Measurements from ENCODE around the gene PRKCA. TPM values are rescaled to one million over a fixed set of nuclear protein-coding genes. Genes with fewer than 3 reads are reported as not detected.
"Not testable (repeated sequence)": the region's sequence is repeated elsewhere in the genome, so short reads cannot be mapped to it uniquely, and the experiment has no call there.

PRKCA gene
- total RNA-seq, 1 experiment from 2014 or later: 21.8 TPM

DNA sequence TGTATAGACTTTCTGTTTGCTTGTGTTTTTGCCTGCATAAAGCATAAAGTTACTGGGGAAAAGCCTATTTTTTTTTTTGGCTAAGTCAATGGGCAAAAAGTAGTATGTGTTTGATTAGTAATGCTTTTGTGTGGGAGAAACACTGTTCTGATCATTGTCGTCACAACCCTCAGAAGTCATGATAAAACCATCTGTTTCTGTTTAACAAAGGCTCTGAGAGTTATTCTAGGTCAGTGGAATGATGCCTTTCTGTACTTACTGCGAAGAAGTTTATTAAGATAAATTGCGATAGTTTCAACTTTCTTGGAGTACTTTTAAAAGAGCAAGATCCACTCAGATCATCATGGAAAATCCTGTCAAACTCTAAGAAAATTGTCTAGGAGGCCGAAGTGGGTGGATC lies 80.9 kb downstream of the PRKCA start:
- DNase-seq (ENCODE audit: low read depth): no peak

DNA sequence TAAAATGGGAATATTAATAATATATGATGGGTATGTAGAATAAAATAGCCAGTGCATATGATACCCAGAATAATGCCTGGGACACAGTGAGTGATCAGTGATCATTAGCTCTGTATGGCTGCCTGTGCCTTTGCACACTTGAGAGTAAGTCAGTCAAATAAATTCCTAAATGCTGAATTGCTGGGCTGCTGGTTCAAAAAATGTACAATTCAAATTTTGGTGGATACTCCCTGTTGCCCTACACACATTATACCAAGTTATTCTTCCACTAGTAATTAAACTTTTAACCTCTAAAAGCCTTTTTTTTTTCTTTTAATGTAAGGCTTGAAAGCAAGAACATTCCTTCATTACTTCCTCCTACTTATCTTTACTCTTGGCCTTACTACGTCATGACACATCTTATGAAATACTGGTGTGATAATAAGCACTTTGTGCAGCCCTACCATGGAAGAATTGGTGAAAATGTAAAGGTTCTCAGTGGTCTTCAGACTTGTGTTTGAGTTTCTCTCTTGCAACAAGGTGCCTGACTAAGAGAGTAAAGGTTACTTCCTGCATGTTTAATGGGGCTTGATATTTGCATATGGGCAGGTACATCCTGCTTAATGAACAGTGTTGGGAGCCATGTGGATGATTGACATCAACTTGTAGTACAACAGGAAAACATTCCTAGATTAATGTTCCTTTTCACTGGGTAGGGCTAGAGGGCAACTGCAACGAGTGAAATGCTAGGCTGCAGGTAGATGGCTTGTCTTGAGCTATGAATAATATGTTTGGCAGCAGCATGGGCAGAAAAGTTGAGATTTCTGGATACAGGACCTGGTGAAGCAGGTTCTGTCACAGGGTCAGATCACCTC lies 84.3 kb downstream of the PRKCA start:
- DNase-seq (ENCODE audit: low read depth): no peak

DNA sequence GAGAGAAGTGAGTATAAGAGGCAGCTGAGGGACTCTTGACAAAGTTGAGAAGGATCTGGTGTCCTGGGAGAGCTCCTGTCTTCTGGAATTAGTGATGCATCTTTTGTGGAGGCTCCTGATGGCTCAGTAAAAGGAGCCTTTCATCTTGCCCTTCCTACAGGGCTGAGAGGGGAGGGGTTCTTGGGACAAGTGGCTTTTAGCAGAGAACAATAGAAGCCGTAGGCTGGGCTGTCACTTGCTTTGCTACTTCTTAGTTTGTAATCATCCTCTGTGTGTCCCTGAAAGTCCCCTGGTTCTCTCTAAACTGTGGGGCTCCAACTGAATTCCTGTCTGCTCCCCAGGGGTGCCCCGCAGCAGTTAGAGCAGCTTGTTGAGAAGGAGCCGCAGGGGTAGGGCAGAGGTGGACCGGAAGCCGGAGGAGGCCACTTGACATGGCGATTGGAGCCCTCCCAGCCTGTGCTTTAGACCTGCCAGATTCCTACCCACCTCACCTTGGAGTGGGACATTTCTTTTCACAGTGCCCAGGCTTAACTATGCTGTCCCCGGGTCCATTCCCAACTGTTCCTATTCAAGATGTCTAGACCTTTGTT lies 85.1 kb downstream of the PRKCA start:
- no peak for DNase-seq (ENCODE audit: low read depth)

DNA sequence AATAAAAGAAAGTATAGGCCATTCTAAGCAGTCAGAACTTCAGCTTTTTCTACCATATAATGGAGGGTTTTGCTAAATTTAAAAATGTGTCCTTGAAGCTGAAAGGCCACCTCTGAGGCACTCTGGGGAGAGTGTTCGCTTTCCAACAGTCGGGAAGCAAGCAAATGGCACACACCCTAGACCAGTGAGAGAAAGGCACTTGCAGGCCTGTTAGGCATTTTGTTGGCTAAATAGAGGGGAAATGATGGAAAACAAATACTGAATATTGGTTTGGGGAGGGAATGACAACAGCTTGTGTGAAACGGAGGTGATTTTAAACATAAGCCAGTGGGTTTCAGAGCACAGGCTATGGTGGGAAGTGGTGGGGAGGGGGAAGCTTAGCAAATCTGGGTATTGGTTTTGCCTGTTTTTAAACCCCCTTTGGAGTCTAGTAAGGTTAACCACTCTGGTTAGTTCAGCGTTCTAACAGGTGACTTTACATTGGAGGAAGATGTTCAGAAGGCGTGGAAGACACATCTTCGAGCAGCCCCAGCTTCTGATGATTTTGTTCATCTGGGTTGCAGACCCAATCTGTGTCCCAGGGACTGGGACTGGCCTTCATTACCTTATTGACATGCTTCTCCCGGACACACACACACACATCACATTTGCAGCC lies 90.5 kb downstream of the PRKCA start:
- no peak for DNase-seq (ENCODE audit: low read depth)

DNA sequence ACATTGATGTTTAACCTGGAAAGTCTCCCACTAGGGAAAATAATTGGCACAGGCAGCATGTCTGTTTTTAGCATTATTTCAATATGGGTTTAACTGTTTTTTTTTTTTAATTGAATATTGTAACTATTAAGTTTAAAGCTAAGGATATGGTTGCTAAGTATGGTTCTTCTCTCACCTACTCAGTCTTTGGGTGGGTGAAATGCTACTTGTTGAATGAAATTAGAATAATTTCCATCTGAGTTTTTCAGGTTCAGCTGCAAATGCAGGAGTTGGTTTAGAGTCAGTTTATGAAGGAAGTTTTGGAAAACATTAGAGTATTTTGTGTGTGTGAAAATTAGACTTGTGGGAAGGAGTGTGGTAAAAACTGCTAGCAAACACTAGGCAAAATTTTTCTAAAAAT lies 93.5 kb downstream of the PRKCA start:
- DNase-seq (ENCODE audit: low read depth): no peak

DNA sequence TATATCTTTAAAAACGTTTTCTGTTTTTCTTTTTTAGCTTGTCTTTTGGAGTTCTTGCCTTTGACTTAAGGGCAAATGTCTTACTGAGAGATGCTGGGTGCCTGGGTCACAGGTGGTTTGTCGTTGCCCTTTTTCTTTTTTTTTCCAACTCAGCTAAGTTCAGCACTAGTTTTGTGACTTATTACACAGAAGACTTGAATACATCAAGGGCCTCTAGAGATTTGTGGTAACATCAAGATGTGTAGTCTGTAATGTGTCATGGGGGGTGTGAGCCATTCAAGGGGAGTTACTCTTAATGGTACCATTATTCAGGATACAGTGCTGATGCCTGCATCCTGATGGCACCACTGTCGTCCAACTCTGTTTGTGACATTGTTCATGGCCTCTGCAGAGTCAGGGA lies 95.1 kb downstream of the PRKCA start:
- no peak for DNase-seq (ENCODE audit: low read depth)

DNA sequence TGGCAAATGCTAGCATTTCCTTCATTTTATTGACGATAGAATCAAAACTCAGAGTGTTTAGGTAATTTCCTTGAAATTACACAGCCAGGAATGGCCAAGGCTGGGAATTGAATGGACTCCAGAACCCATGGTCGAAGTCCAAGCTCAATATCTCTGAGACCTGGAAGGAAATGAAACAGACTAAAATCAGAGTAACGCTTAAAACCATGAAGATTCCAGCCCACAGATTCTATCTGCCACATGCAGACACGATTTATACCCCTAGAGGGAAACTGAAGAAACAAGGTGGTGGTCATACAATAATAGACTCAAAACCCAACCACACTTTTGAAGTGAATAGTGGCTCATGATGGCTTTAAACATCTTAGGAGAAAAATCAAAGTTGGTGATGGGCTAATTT lies 95.6 kb downstream of the PRKCA start:
- DNase-seq (ENCODE audit: low read depth): no peak

DNA sequence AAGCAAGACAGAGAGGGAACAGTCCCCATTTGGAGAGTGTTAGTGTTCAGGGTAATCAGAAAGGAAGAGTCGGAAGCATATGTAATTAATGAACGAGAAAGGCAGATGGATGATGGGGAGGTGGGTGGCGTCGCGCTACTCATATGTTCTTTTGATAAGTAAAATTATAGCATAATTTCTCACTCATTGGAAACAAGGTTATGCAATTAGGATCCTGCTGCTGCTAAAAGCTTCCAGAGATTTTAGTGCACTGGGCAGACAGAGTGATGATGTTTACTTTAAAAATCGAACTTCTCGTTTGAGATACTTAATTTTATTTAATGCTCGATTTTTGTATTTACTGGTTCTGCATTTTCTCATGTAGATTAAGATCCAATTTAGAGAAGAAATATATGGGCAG lies 96.2 kb downstream of the PRKCA start:
- no peak for DNase-seq (ENCODE audit: low read depth)

DNA sequence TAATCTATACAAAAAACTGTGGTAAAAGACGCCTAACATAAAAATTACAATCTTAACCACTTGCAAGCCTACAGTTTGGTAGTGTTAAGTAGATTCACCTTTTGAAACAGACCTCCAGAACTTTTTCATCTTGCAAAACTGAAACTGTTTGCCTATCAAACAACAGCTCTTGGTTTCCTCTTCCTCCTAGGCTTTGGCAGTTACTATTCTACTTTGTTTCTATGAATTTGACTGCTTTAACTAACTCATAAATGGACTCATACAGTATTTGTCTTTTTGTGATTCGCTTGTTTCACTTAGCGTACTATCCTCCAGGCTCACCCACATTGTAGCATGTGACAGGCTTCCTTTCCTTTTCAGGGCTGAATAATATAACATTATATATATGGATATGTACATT lies 97.0 kb downstream of the PRKCA start:
- DNase-seq (ENCODE audit: low read depth): no peak

DNA sequence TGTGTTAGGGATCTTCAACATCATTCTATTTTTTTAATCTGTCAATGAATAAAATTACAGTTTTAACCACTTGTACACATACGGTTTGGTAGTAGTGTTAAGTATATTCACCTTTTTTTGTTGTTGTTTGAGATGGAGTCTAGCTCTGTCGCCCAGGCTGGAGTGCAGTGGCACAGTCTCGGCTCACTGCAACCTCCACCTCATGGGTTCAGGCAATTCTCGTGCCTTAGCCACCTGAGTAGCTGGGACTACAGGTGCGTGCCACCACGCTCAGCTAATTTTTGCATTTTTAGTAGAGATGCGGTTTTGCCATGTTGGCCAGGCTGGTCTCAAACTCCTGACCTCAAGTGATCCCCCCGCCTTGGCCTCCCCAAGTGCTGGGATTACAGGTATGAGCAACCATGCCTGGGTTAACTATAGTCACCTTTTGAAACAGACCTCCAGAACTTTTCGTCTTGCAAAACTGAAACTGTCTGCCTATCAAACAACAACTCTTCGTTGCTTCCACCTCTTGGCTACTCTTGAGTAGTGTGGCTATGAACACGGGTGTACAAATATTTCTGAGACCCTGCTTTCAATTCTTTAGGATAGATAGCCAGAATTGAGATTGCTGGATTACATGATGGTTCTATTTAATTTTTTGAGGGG lies 97.8 kb downstream of the PRKCA start:
- DNase-seq (ENCODE audit: low read depth): not testable (repeated sequence)

DNA sequence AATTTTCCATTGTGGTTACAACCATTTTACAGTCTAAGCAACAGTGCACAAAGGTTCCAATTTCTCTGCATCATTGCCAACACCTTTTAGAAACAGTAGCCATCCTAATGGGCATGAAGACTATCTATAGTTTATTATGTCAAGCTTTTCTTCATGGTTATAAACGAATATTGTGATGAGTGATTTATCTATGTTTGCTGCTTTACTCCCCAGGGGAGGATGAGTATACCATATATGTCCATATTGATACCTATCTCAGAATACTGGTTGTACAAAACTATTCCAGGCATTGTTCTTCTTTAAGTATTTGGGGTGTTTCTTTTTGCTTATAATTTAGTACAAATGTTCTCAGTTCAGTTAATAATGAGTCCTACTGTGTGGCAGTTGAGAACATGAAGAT lies 98.3 kb downstream of the PRKCA start:
- DNase-seq (ENCODE audit: low read depth): no peak

DNA sequence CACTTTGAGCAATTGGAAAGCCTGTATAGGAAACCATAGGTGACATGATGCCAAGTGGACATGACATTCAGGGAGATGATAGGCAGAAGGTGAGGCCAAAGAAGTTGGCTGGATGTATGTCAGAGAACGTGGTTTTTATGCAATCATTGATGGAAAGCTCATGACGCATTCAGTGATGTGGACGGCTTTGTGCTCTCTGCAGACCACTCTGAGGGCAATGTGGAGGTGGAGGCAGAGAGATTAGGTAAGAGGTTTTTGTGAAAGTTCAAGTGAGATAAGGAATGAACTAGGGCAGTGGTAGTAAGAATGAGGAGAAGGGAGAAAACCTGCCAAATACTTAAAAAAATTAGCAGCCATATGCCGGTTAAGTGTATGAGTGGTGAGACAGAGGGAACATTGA lies 99.0 kb downstream of the PRKCA start:
- no peak for DNase-seq (ENCODE audit: low read depth)

DNA sequence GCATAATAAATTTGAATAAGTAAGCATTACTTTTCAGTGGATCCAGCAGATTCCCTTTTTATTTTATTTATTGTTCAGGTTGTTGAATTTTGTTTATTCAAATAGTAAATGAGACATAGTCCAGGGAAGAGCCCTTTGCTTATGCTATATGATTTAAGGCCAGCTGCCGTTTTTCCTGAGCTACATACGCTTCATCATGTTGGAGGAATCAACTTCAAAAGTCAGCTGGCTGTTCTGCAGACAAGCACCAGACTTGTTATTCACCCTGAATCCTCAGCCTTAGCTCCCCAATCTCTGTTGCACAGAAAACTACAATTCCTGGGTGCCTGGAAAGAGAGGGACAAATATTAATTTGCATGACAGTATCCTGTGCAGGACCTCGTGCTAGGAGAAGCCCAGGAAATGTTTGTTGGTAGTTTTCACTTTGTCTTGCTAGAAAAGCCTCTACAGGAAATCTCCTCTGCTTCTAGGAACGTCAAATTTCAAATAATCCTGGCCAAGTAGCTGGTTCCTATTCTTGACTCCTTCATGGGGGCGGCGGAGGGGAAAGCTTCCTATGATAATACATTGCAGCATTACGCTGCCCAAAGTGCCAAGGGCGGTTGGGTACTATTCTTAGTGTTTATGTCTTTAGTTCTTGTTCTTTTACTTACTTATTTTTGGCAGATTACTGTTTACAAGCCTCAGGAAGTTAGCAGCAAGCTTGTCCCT lies 101.6 kb downstream of the PRKCA start:
- no peak for DNase-seq (ENCODE audit: low read depth)

DNA sequence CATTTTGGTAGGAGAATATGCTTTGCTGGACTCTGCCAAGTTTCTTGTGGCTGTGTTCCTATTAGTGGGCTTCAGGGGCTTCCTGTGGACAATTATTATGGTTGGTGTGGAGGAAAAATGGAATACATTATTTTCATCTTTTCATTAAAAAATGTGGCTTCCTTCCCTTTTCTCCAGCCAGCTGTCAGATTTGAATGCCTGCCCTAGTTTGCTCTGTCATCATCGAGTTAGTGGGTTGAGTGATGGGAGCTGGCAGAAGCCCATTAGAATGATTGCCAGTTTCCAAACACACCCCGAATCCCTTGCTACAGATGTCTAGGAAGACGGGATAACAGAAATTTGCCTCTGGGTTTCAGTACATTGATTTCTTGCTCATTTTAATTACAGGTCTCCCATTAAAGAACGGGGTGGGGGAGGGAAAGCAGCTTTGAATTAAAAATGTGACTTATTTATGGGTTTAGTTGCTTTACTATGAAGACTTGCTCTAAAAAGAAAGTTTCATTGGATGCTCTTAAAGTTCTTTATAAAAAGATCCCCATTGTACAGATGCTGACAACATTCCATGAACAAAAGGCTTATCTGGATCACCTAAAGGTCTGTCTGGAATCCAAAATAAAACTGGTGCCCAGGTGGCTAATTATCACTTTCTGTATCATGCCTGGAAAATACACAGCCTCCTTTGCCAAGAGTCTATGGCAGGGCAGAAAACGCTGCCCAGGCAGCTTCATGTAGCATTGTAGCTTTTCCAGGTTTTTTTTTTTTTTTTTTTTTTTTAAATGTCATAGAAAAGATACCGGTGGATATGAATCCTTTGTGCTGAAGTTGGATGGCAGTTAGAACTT lies 103.6 kb downstream of the PRKCA start:
- DNase-seq (ENCODE audit: low read depth): no peak

DNA sequence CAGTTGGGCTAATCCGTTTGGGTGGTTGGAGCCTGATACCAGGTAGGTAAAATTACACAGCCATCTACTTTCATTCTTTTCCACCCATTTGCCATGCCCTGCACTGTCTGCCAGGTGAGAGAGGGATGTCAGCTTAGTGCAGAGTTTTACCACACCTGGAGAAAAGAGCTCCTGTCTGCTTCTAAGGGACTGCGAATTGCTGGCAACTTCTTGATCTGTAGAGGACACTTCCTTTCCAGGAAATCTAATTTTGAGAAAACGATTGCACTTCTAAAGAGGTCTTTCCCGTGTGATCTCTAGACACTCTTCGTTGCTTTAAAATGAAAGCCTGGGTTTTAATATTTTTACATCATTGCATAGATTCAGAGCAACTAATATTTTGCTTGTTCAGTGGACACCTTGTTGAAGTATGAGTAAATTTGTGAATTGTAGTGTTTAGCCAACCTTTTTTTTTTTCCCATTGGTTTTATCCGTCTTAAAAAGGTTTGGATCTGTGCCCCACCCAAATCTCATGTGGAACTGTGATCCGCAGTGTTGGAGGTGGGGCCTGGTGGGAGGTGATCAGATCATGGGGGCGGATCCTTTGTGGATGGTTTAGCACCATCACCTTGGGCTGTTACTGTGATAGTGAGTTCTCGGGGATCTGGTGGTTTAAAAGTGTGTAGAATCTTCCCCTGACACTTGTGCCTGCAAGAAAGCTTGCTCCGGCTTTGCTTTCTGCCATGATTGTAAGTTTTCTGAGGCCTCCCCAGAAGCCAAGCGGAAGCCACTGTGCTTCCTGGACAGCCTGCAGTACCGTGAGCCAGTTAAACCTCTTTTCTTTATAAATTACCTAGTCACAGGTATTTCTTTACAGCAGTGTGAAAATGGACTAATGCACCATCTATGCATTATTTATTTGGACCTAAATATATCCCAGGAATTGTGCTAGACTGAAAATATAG lies 104.6 kb downstream of the PRKCA start:
- DNase-seq (ENCODE audit: low read depth): no peak

DNA sequence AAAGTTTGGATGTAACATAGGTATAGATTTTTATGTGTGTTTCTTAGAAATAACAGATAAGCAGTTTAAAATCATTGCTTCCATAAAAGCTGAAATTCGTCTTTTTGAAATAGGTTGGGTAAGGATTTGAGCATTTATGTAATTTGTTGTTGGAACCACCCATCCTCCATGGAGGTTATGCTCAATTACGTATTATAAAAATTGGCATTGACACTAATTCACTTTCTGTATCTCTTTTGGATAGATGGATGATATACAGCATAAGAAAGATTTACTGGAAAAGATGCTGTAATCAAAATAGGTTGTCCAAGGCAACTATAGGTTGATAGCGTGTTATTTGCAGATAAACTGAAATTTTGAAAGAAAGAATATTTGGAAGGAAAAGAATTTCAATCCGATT lies 105.5 kb downstream of the PRKCA start:
- no peak for DNase-seq (ENCODE audit: low read depth)

DNA sequence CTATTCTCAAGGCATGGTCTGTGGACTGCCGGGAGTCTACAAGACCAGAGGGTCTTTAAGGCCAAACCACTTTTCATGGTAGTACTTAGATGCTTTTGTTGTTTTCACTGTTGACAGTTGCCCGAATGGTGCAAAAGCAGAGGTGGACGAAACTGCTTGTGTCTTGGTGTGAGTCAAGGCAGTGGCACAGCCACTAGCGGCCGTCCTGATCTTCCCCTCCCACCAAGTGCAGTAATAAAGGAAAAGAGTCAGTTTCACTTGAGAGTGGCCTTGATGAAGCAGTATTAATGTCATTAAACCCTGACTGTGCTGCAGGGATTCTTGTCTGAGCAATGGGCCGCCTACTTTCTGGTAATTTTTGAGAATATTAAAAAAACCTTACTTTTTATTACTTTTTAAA lies 109.1 kb downstream of the PRKCA start:
- DNase-seq (ENCODE audit: low read depth): no peak

DNA sequence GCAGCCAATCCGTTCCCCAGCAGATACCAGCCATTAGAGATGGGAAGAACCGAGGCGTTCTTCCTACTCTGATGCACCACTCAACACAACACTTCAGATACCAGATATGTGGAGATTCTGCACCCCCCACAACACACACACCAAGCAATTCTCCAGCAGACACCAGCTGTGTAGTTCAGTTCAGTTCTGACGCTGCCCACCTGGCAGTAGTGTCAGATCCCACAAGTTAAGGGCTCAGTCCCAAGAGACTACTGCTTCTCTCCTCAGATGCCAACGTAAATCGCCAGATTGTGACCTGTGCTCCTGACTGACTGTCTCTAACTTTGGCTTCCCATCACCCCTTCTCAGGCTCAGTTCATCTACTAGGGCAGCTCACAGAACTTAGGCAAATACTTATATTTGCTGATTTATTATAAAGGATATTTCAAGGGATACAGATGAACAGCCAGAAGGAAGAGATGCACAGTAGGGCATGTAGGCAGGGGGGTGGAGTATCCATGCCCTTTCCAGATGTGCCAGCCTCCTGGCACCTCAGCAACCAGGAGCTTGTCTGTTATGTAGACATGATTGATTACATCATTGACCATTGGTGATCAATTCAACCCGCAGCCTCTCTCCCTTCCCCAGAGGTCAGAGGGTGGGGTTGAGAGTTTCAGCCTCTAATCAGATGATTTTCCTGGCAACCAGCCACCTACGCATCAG lies 110.6 kb downstream of the PRKCA start:
- no peak for DNase-seq (ENCODE audit: low read depth)
